Bronchial epithelial cell (primary cell): ENCODE data around the gene TGFBR2. TPM values are rescaled to one million over a fixed set of nuclear protein-coding genes. Genes with fewer than 3 reads are reported as not detected.

ENCODE experiments used
- DNase-seq: peaks from one replicate; pipeline ENCODE4 v3.0.0-alpha.2; 2010; ENCODE audit warnings: low read depth
- FAIRE-seq: peaks from 2 replicates; lab custom pipeline; 2011; peaks lifted over from hg19 to GRCh38; lab: Jason Lieb, UNC
- H3K27me3 ChIP-seq: 2 replicates; pipeline ENCODE4 v1.5.1; 2011; ENCODE audit warnings: low read length; ENCODE audit not compliant: control insufficient read depth, insufficient read depth
- H3K36me3 ChIP-seq: 2 replicates; pipeline ENCODE4 v1.5.1; 2011; ENCODE audit warnings: low read length; ENCODE audit not compliant: control insufficient read depth, insufficient read depth
- H3K4me3 ChIP-seq: 2 replicates; pipeline ENCODE4 v1.5.1; 2011; ENCODE audit warnings: mild to moderate bottlenecking, low read depth, low read length, control low read depth
- CTCF ChIP-seq: IDR thresholded peaks from 2 replicates; pipeline ENCODE4 v1.5.1; 2011; ENCODE audit warnings: mild to moderate bottlenecking, moderate library complexity, low read length, control low read depth, inconsistent platforms; ENCODE audit not compliant: insufficient read depth, severe bottlenecking
- total RNA-seq: library from RNA; depleted of rRNA; stranded (reverse); fragments of >200 nt; gene quantifications from 2 replicates; pipeline ENCODE4 v1.2.1, GENCODE V29; 2014

Gene TGFBR2
- total RNA-seq, 1 donor from 2014 or later = 25.5 TPM

- TF ChIP-seq CTCF = no peak
- no peak for FAIRE-seq
Observed at GRCh38 chr3:30660656-30661055, 54.3 kb downstream of the TGFBR2 start.

GRCh38 chr3:30661098-30661873 is 54.9 kb downstream of the TGFBR2 start:
- Histone ChIP-seq H3K36me3 (peaks cover 1% of the 10 kb centered on the region), H3K27me3 (no peaks in the 10 kb centered on the region), H3K4me3 (no peak overlapping the region)
- FAIRE-seq (no peak), DNase-seq (no peak)
- no peak for TF ChIP-seq CTCF

More at GRCh38 chr3:30660656-30661055, 54.3 kb downstream of the TGFBR2 start:
- Histone ChIP-seq H3K4me3 (no peak overlapping the region), H3K36me3 (peaks cover 1% of the 10 kb centered on the region), H3K27me3 (no peaks in the 10 kb centered on the region)
- DNase-seq = no peak

- no peak for TF ChIP-seq CTCF
Observed at GRCh38 chr3:30662836-30663235, 56.4 kb downstream of the TGFBR2 start.

GRCh38 chr3:30663533-30664241 is 57.3 kb downstream of the TGFBR2 start:
- Histone ChIP-seq H3K4me3 (no peak overlapping the region), H3K27me3 (no peaks in the 10 kb centered on the region), H3K36me3 (no peaks in the 10 kb centered on the region)
- DNase-seq = no peak
- no peak for FAIRE-seq
- no peak for TF ChIP-seq CTCF

More at GRCh38 chr3:30662836-30663235, 56.4 kb downstream of the TGFBR2 start:
- Histone ChIP-seq H3K4me3 (no peak overlapping the region), H3K27me3 (no peaks in the 10 kb centered on the region), H3K36me3 (no peaks in the 10 kb centered on the region)
- DNase-seq = no peak
- FAIRE-seq = no peak

- no peak overlapping the region for H3K4me3 ChIP-seq
- FAIRE-seq = no peak
- no peak for TF ChIP-seq CTCF
- DNase-seq = peak; percentile 16
- H3K27me3 ChIP-seq = no peaks in the 10 kb centered on the region
- no peaks in the 10 kb centered on the region for H3K36me3 ChIP-seq
Observed at GRCh38 chr3:30664459-30664858, 58.1 kb downstream of the TGFBR2 start.
